GM18511 (cell line): ENCODE results near the gene KRTAP4-5.
"Not testable (repeated sequence)": the region's sequence is repeated elsewhere in the genome, so short reads cannot be mapped to it uniquely, and the experiment has no call there.

Experiments used
- ATAC-seq: cut with Tn5 transposase; IDR thresholded peaks from one replicate; pipeline ENCODE4 v1.9.1; 2021; ENCODE audit warnings: mild to moderate bottlenecking, moderate library complexity; ENCODE audit not compliant: unreplicated experiment

KRTAP4-5 gene

GRCh38 chr17:41149652-41149985 is at the start of gene KRTAP4-5:
Gene KRTAP4-5, minus strand, starts transcription at chr17:41149825. Its CDS starts 58 bp downstream, at chr17:41149767.
- ATAC-seq, result no peak

GRCh38 chr17:41196068-41196467 is 46.4 kb upstream of the KRTAP4-5 start:
- no peak for ATAC-seq

GRCh38 chr17:41190328-41190727 is 40.7 kb upstream of the KRTAP4-5 start:
- no peak for ATAC-seq

DNA sequence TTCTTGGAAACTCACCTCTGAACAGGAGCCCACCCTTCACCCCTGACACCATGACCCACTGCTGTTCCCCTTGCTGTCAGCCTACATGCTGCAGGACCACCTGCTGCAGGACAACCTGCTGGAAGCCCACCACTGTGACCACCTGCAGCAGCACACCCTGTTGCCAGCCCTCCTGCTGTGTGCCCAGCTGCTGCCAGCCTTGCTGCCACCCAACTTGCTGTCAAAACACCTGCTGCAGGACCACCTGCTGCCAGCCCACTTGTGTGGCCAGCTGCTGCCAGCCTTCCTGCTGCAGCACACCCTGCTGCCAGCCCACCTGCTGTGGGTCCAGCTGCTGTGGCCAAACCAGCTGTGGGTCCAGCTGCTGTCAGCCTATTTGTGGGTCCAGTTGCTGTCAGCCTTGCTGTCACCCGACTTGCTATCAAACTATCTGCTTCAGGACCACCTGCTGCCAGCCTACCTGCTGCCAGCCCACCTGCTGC is 40.3 kb upstream of the KRTAP4-5 start, which contains the start of gene KRTAP9-1:
KRTAP9-1 (plus strand) TSS at position 51 of the 482 bp plus-strand sequence; CDS start at position 51, 0 bp downstream.
- ATAC-seq, result not testable (repeated sequence)

DNA sequence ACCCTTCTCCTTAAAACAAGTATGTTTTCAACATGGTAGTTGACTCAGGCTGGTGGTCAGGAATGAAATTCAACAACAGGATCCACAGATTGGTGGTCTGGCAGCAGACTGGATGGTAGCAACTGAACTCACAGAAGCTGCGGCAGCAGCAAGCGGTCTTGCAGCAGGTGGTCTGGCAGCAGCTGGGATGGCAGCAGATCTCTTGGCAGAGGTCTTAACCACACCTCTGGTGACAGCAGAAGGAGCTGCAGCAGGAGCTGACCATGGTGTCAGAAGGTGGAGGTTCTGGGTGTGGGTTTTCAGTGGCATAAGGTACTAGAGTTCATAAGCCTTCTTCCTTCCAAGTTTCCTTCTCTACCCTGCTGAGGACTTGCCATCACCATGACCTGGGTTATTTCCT is 37.2 kb upstream of the KRTAP4-5 start:
- no peak for ATAC-seq

GRCh38 chr17:41185001-41185400 is 35.4 kb upstream of the KRTAP4-5 start:
- no peak for ATAC-seq

- no peak for ATAC-seq
Measured at GRCh38 chr17:41184480-41184961, 34.9 kb upstream of the KRTAP4-5 start, which contains the start of gene KRTAP4-1. Gene KRTAP4-1, minus strand, starts transcription at chr17:41184911. Its CDS starts 57 bp downstream, at chr17:41184854.

DNA sequence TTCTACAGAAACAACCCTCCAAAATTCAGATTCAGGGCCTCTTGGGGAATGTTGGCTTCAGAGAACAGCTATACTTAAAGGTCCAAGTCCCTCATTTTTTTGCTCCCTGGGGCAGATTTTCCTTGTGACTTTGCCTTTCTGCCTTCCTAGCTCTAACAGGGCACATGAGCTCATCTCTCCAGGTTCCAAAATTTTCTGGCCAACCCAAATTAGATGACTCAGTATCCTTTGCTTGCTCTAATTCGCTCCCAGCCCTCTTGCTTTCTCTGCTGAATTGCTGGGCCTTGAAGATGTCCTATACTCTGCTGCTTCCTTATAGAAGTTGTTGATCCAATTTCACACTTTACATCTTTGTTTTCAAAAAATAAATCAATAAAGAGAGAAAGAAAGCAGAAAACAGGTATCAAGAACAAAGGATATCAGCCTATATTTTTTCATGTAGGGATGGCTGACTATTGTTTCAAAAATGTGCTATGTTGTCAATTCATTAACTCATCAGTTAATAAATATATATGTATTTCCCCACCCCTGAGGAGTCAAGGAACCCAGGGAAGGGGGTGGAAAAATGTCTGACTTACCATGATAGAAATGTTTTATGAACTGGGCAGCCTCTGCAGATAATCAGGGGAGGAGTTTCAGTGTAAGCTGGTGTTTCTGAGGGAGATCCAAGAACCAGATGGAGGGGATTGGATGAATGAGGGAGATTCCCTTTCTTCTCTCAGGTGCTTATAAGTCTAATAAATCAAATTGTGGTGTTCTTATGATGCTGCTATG is 29.4 kb upstream of the KRTAP4-5 start:
- ATAC-seq, result no peak

DNA sequence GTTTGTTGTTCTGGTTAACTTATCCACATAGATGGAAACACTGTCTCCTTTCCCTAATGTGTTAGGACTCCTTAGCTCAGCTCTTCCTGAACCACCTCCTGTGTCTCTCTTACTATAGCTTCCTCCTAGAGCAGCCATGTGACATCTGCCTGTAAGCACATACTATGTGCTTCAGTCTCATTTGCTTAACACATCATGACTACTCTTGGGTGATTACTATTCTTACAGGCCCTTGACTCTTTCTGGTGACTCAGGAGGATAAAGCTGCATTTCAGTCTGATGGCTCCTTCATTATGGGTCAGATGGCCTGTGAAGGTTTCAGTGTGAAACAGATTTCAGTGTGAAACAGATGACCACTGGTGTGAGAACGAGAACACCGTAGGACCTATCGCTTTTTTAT is 28.7 kb upstream of the KRTAP4-5 start:
- no peak for ATAC-seq

DNA sequence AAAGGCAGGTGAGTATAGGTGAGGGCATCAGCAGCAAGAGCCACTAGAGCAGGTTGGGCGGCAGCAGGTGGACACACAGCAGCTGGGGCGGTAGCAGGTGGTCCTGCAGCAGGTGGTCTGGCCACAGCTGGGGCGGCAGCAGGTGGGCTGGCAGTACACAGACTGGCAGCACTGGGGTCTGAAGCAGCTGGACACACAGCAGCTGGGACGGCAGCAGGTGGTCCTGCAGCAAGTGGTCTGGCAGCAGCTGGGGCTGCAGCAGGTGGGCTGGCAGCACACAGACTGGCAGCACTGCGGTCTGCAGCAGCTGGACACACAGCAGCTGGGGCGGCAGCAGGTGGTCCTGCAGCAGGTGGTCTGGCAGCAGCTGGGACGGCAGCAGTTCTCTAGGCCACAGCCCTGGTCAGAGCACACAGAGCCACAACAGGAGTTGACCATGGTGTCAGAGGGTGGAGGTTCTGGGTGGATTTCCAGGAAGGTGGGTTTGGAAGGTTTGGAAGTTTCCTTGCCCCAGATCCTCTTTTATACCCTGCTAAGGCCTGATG is 28.2 kb upstream of the KRTAP4-5 start, which contains the start of gene KRTAP4-2:
KRTAP4-2 (minus strand) TSS at position 495 of the 545 bp plus-strand sequence; CDS start at position 438, 57 bp downstream.
- ATAC-seq, result no peak

DNA sequence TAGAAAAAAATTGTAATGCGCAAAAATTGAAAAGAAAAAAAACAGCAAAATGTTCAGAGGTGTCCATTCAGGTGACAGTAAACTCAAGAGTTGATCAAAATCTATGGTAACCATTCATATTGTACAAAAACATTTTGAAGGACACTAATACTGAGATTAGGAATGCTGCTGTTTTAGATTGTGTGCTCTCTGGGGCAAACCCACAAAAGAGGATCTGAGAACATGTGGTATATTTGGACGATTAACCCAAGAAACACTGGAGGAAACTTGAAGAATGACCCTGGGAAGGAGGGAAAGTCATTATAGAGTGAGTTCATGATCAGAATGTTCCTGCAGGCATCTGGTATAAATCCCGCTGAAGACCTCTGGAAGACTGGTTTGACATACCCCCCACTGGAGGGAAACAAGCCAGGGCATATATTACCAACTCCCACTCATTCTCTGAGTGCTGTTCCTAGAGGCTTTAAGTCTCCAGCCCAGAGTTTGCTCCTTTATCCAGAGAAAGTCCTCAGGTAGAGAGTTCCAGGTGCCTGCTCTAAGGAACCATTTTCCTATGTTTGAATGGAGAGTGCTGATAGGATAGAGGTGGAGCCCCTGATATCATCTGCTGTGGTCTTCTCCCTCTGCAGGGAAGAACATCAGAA is 27.2 kb upstream of the KRTAP4-5 start:
- ATAC-seq, result no peak

- ATAC-seq, result no peak
Measured at GRCh38 chr17:41171886-41172285, 22.3 kb upstream of the KRTAP4-5 start.

DNA sequence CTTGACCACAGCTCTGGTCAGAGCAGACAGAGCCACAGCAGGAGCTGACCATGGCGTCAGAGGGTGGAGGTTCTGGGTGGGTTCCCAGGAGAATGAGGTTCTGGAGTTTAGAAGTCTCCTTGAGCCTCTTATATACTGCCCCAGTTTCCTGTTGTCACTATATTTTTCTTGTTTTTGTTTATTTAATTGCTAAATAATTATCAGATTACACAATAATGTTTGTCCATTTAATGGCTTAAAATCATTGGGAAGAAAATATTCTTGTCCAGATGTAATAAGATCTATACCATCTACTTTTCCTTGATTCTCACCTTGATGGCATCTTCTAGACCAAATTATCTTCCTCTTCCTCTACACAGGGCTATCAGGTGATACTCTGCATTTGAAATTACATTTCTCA is 18.5 kb upstream of the KRTAP4-5 start, which contains the start of gene KRTAP4-3:
KRTAP4-3 (minus strand) TSS at position 101 of the 400 bp plus-strand sequence; CDS start at position 52, 49 bp downstream.
- ATAC-seq, result no peak

DNA sequence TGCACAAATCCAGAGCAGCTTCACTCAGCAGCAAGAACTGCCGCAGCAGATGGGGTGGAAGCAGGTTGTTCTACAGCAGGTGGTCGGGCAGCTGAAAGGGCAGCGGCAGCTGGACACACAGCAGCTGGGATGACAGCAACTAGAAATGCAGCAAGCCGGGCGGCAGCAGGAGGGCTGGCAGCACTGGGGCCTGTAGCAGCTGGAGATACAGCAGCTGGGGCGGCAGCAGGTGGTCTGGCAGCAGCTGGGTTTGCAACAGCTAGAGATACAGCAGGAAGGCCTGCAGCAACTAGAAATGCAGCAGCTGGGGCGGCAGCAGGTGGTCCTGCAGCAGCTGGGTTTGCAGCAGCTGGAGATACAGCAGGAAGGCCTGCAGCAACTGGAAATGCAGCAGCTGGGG is 17.9 kb upstream of the KRTAP4-5 start:
- no peak for ATAC-seq

- ATAC-seq, result no peak
Measured at GRCh38 chr17:41163828-41164227, 14.2 kb upstream of the KRTAP4-5 start.

DNA sequence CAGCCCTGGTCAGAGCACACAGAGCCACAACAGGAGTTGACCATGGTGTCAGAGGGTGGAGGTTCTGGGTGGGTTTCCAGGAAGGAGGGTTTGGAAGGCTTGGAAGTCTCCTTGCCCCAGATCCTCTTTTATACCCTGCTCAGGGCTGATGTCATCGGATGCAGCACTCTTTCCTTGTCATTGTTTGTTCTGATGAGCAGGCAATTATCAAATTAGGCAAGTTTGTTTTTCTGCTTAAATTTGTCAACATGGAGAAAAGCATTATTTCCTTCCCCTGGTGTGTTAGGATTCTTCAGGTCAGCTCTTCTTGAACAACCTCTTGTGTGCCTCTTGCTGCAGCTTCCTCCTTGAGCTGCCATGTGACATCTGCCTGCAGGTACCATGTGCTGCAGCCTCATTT is 11.0 kb upstream of the KRTAP4-5 start, which contains the start of gene KRTAP4-4:
KRTAP4-4 (minus strand) TSS at position 101 of the 400 bp plus-strand sequence; CDS start at position 44, 57 bp downstream.
- no peak for ATAC-seq

DNA sequence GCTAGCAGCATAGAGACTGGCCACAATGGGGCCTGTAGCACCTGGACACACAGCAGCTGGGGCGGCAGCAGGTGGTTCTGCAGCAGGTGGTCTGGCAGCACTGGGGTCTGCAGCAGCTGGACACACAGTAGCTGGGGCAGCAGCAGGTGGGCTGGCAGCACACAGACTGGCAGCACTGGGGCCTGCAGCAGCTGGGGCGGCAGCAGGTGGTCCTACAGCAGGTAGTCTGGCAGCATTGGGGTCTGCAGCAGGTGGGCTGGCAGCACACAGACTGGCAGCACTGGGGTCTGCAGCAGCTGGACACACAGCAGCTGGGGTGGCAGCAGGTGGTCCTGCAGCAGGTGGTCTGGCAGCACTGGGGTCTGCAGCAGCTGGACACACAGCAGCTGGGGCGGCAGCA is 10.6 kb upstream of the KRTAP4-5 start:
- not testable (repeated sequence) for ATAC-seq

GRCh38 chr17:41153856-41154255 is 4.2 kb upstream of the KRTAP4-5 start:
- ATAC-seq, result no peak

DNA sequence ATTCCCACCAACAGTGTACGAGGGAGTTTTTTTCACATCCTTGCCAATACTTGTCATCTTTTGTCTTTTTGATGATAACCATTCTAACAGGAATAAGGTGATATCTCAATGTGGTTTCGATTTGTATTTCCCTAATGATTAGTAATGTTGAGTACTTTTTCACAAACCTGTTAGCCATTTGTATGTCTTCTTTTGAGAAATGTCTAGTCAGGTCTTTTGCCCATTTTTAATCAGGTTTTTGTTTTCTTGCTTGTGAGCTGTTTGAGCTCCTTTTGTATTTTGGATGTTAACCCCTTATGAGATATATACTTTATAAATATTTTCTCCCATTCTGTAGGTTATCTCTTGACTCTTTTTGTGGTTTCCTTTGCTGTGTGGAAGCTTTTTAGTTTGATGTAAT is 1.9 kb upstream of the KRTAP4-5 start:
- ATAC-seq, result no peak

- no peak for ATAC-seq
Measured at GRCh38 chr17:41150026-41150425, 401 bp upstream of the KRTAP4-5 start.

DNA sequence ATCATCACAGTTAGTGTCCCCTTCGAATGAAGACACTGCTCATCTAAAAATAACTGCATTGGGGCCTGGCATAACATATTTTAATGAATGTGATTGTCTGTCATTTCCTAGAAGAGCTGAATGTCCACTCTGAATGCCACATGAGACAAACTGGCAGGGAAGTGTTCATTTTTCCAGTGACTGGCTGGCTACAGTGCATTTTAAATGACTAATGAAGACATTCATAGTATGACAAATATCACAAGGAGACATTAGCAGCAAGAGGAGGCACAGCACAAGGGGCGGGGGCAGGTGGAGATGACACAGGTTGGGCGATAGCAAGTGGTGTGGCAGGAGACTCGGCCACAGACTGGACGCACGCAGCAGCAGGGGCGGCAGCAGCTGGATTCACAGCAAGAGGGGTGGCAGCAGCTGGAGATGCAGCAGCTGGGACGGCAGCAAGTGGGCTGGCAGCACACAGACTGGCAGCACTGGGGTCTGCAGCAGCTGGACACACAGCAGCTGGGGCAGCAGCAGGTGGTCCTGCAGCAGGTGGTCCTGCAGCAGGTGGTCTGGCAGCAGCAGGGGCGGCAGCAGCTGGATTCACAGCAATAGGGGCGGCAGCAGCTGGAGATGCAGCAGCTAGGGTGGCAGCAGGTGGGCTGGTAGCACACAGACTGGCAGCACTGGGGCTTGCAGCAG is 514 bp downstream of the KRTAP4-5 start:
- ATAC-seq, result not testable (repeated sequence)
